B cell (primary cell): ENCODE data around the gene ITPK1. TPM values are rescaled to one million over a fixed set of nuclear protein-coding genes. Genes with fewer than 3 reads are reported as not detected.

ENCODE experiments used
- ATAC-seq: fragments of 200-7000 bp; cut with Tn5 transposase; one replicate; pipeline ENCODE4 v1.10.0; 2021; ENCODE audit warnings: low read depth, mild to moderate bottlenecking, moderate number of reproducible peaks, moderate library complexity
- CTCF ChIA-PET: fragments of 350-600 bp; sonication (Branson Sonifier 250); formaldehyde crosslinking; loops from one replicate; lab custom pipeline; 2021; ENCODE audit warnings: antibody characterized with exemption, inconsistent platforms; lab: Charles Lee
- POLR2A ChIA-PET: fragments of 350-600 bp; sonication (Branson Sonifier 250); formaldehyde crosslinking; loops from one replicate; lab custom pipeline; 2021; ENCODE audit warnings: antibody characterized with exemption; lab: Charles Lee
- DNase-seq: peaks from one replicate; pipeline ENCODE4 v3.0.0; 2013
- H2AFZ ChIP-seq: 2 replicates; pipeline ENCODE4 v1.6.1; 2012; ENCODE audit warnings: mild to moderate bottlenecking, low read depth, low read length; ENCODE audit not compliant: insufficient read depth, poor library complexity, severe bottlenecking
- H3K27ac ChIP-seq, 2 donors: 1 replicate in 1 of 2; 2 replicates in 1 of 2; pipeline ENCODE4 v1.5.1; 2012 to 2013; ENCODE audit warnings: low read length in 2 of 2, mild to moderate bottlenecking in 2 of 2, moderate library complexity in 1 of 2
- H3K27me3 ChIP-seq, 4 experiments: fragments of 200-600 bp in 1 of 4; sonication (generic) in 1 of 4; replicated peaks in 1 of 4; 1 replicate in 2 of 4; 2 replicates in 2 of 4; pipeline versions ENCODE4 v1.6.1 to v1.7.0; 2013 to 2016; ENCODE audit warnings: low read length in 3 of 4, mild to moderate bottlenecking in 2 of 4, mixed read lengths in 1 of 4, moderate library complexity in 1 of 4; ENCODE audit not compliant: insufficient read depth in 4 of 4, control insufficient read depth in 3 of 4; ENCODE audit errors: control extremely low read depth in 1 of 4
- H3K36me3 ChIP-seq, 2 experiments: replicated peaks in 1 of 2; 1 replicate in 1 of 2; 2 replicates in 1 of 2; pipeline versions ENCODE4 v1.6.1 to v1.7.1; 2013; ENCODE audit warnings: low read length in 1 of 2; ENCODE audit not compliant: insufficient read depth in 2 of 2, control insufficient read depth in 1 of 2; ENCODE audit errors: control extremely low read depth in 1 of 2, extremely low read depth in 1 of 2
- H3K4me1 ChIP-seq, 2 donors: fragments of 200-600 bp in 1 of 2; sonication (generic) in 1 of 2; 1 replicate in 1 of 2; 2 replicates in 1 of 2; pipeline versions ENCODE4 v1.5.1 to v1.6.1; 2013 to 2017; ENCODE audit warnings: low read length in 2 of 2; ENCODE audit not compliant: control insufficient read depth in 2 of 2, insufficient read depth in 2 of 2
- H3K4me2 ChIP-seq: replicated peaks from 2 replicates; pipeline ENCODE3; 2012; ENCODE audit warnings: mild to moderate bottlenecking, low read depth, low read length; ENCODE audit not compliant: poor library complexity, severe bottlenecking
- H3K4me3 ChIP-seq, 5 experiments: fragments of 200-600 bp in 1 of 5; sonication (generic) in 1 of 5; 1 replicate in 3 of 5; 2 replicates in 2 of 5; pipeline versions ENCODE4 v1.5.1 to v1.7.0; 2011 to 2016; ENCODE audit warnings: low read length in 4 of 5, mild to moderate bottlenecking in 4 of 5, low read depth in 2 of 5, control low read depth in 1 of 5, moderate library complexity in 1 of 5; ENCODE audit not compliant: insufficient read depth in 1 of 5; ENCODE audit errors: control extremely low read depth in 1 of 5, extremely low read depth in 1 of 5
- H3K79me2 ChIP-seq: fragments of 200-600 bp; sonication (generic); one replicate; pipeline ENCODE4 v1.6.0; 2016; ENCODE audit warnings: low read length; ENCODE audit not compliant: control insufficient read depth, insufficient read depth
- H3K9ac ChIP-seq: fragments of 200-600 bp; sonication (generic); 2 replicates; pipeline ENCODE4 v1.6.1; 2017; ENCODE audit warnings: mild to moderate bottlenecking, low read length, moderate library complexity
- H3K9me3 ChIP-seq, 3 donors: one replicate each; pipeline versions ENCODE4 v1.6.1 to v1.7.1; 2013; ENCODE audit warnings: low read length in 2 of 3; ENCODE audit not compliant: control insufficient read depth in 2 of 3, insufficient read depth in 1 of 3; ENCODE audit errors: control extremely low read depth in 1 of 3
- H4K20me1 ChIP-seq: 2 replicates; pipeline ENCODE4 v1.6.0; 2012; ENCODE audit warnings: mild to moderate bottlenecking, low read length; ENCODE audit not compliant: insufficient read depth, control insufficient read depth, poor library complexity, severe bottlenecking
- H3K27ac Mint-ChIP-seq: one replicate; pipeline ENCODE4 v1.8.0; 2021; ENCODE audit warnings: mixed read lengths
- H3K27me3 Mint-ChIP-seq: one replicate; pipeline ENCODE4 v1.8.0; 2021; ENCODE audit warnings: mixed read lengths
- H3K4me1 Mint-ChIP-seq: one replicate; pipeline ENCODE4 v1.8.0; 2021; ENCODE audit warnings: mixed read lengths
- H3K4me3 Mint-ChIP-seq: one replicate; pipeline ENCODE4 v1.8.0; 2021; ENCODE audit warnings: mixed read lengths
- H3K9me3 Mint-ChIP-seq: one replicate; pipeline ENCODE4 v1.8.0; 2022; ENCODE audit warnings: mixed read lengths; ENCODE audit not compliant: insufficient read depth
- EZH2 ChIP-seq: IDR thresholded peaks from 2 replicates; pipeline ENCODE4 v1.6.1; 2012; ENCODE audit warnings: borderline replicate concordance, low read depth, mild to moderate bottlenecking, moderate library complexity, low read length; ENCODE audit not compliant: insufficient read depth, poor library complexity, severe bottlenecking
- WGBS: methylation state at CpG from one replicate; pipeline ENCODE4 v1.1.5; 2013; ENCODE audit warnings: missing lambda C conversion rate; ENCODE audit not compliant: insufficient coverage; 5-methylcytosine and 5-hydroxymethylcytosine counted together
- intact Hi-C: fragments of 100-400 bp; cut with micrococcal nuclease; formaldehyde crosslinking; loops from one replicate; pipeline ENCODE4 v1.10.0; 2022
- polyA plus RNA-seq: library from polyadenylated mRNA; depleted of rRNA; stranded (reverse); fragments of >200 nt; gene quantifications from 2 replicates; pipeline ENCODE4 v1.2.3, GENCODE V29; 2012
- total RNA-seq, 2 donors: library from RNA; stranded (reverse); fragments of 120-200 nt in 1 of 2; gene quantifications; 1 replicate in 1 of 2; 2 replicates in 1 of 2; pipeline versions ENCODE4 v1.2.3 to v1.2.4, GENCODE V29; 2013 to 2022
- TF ChIP-seq, protein P1 (sequence below): fragments of 200-600 bp; IDR thresholded peaks from one replicate; pipeline ENCODE4 v1.8.0; 2022; ENCODE audit warnings: antibody characterized with exemption, mild to moderate bottlenecking

ITPK1 gene
- total and polyA plus RNA-seq, 2 donors (not counting 1 experiment from before 2014, with no cell fraction given) = 46.0 to 46.9 TPM

DNA sequence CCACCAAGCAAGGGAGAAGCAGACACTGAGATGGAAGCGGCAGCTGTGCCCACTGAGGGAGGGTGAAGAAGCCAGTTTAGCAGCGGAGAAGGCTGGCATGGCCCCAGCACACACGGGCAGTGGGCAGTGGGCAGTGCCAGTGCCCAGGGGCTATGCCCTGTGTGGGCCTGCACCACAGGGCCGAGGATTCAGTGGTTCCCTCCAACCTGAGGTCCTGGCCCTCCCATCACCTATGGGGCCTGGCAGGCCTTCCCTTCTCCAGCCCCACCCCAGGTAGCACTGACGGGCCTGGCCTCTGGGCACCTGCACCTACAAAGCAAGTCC lies 81.1 kb downstream of the ITPK1 start:
- CTCF ChIA-PET = interaction anchor here (0.7 to 5.4 kb wide), 10 partner anchors 14 to 125 kb away, joined by 3 to 35 read pairs (median 3); no protein-coding TSS in a partner anchor
- no peaks in the 10 kb centered on the region for H3K9me3 ChIP-seq
- H3K9ac ChIP-seq = peak overlapping the region; percentile 37
- peaks cover 21% of the 10 kb centered on the region for H3K79me2 ChIP-seq
- peak overlapping the region; percentile 76 for H3K4me3 Mint-ChIP-seq
- no peak for DNase-seq
- peak overlapping the region; percentile 90 for H3K27ac Mint-ChIP-seq
- TF ChIP-seq, protein P1, sequence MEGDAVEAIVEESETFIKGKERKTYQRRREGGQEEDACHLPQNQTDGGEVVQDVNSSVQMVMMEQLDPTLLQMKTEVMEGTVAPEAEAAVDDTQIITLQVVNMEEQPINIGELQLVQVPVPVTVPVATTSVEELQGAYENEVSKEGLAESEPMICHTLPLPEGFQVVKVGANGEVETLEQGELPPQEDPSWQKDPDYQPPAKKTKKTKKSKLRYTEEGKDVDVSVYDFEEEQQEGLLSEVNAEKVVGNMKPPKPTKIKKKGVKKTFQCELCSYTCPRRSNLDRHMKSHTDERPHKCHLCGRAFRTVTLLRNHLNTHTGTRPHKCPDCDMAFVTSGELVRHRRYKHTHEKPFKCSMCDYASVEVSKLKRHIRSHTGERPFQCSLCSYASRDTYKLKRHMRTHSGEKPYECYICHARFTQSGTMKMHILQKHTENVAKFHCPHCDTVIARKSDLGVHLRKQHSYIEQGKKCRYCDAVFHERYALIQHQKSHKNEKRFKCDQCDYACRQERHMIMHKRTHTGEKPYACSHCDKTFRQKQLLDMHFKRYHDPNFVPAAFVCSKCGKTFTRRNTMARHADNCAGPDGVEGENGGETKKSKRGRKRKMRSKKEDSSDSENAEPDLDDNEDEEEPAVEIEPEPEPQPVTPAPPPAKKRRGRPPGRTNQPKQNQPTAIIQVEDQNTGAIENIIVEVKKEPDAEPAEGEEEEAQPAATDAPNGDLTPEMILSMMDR = no peak
- TF ChIP-seq EZH2 = no peak
- 89% methylated on average over 5 of the region's 5 CpGs for WGBS
- peaks cover 5% of the 10 kb centered on the region for H4K20me1 ChIP-seq
- peaks cover 0 to 7% of the 10 kb centered on the region in 2 experiments for H3K36me3 ChIP-seq
- no peak for ATAC-seq
- H3K9me3 Mint-ChIP-seq = no peaks in the 10 kb centered on the region
- peak overlapping the region; percentile 61 to 84 for H3K27ac ChIP-seq
- H3K4me2 ChIP-seq = peak overlapping the region; percentile 73
- H3K4me1 Mint-ChIP-seq = peaks cover 60% of the 10 kb centered on the region
- H3K27me3 Mint-ChIP-seq = no peaks in the 10 kb centered on the region
- H3K27me3 ChIP-seq = no peaks in the 10 kb centered on the region
- H2AFZ ChIP-seq = no peak overlapping the region
- peak overlapping the region in 1 of 5 experiments; percentile 36 for H3K4me3 ChIP-seq
- H3K4me1 ChIP-seq = peaks cover 34 to 66% of the 10 kb centered on the region in 2 donors
- intact Hi-C loops = loop anchor here (2.0 kb wide), 2 partner anchors 40 to 78 kb away; no protein-coding TSS in a partner anchor
- POLR2A ChIA-PET = no interaction called here

DNA sequence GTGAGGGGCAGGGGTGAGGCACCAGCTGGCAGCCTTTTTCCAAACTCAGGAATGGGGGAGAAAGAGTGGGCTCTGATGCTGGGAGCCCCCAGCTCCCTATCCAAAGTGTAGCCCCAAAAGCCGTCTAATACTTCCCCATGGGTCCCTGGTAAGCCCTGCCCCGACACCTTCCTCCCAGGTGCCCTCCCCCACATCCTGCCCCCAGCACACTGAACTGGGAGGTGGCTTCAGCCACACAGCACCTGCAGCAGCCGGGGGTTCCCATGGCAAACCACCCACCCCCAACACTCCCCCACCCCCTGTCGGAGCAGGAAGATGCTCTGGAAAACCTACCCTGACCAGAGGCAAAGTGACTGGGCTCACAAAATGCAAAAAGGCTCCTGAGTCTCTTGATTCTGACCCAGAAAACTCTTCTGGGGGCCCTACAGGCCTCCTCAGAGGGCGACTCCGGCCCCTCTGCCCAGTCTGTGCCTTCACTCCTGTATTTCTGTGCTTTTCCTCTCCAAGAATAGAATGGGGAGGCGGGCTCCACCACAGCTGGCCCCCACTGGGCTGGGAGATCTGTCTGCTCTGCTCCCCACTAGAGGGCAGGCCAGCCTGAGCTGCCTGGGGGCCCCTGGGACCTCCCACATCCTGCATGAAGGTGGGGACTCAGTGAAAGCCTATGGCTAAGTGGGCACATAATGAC lies 81.6 kb downstream of the ITPK1 start:
- Mint-ChIP-seq H3K4me3 (peak overlapping the region; percentile 76), H3K9me3 (no peaks in the 10 kb centered on the region), H3K27me3 (no peaks in the 10 kb centered on the region), H3K27ac (peak overlapping the region; percentile 90), H3K4me1 (peaks cover 58% of the 10 kb centered on the region)
- CTCF ChIA-PET = interaction anchor here (0.5 to 5.4 kb wide), 17 partner anchors 11 to 499 kb away, joined by 3 to 35 read pairs (median 3); no protein-coding TSS in a partner anchor
- DNase-seq (peak; percentile 68), ATAC-seq (peak; percentile 69)
- H4K20me1 ChIP-seq = peaks cover 5% of the 10 kb centered on the region
- H3K9me3 ChIP-seq = no peaks in the 10 kb centered on the region
- intact Hi-C loops = loop anchor here (1.0 to 2.0 kb wide), 3 partner anchors 27 to 79 kb away; no protein-coding TSS in a partner anchor
- peaks cover 26% of the 10 kb centered on the region for H3K79me2 ChIP-seq
- peaks cover 0 to 7% of the 10 kb centered on the region in 2 experiments for H3K36me3 ChIP-seq
- H3K27ac ChIP-seq = peak overlapping the region; percentile 61 to 84
- H3K27me3 ChIP-seq = no peaks in the 10 kb centered on the region
- 14% methylated on average over 7 of the region's 7 CpGs for WGBS
- peak overlapping the region in 2 of 5 experiments; percentile 12 to 36 for H3K4me3 ChIP-seq
- H3K4me2 ChIP-seq = peak overlapping the region; percentile 73
- peaks cover 34 to 64% of the 10 kb centered on the region in 2 donors for H3K4me1 ChIP-seq
- POLR2A ChIA-PET = interaction anchor here (0.6 to 1.3 kb wide), 2 partner anchors 81 to 98 kb away, joined by 4 read pairs; partner anchors contain the start of gene ITPK1
- H3K9ac ChIP-seq = peak overlapping the region; percentile 37
- H2AFZ ChIP-seq = peak overlapping the region; percentile 36
- TF ChIP-seq EZH2 = no peak
- TF ChIP-seq, protein P1 = peak; percentile 68
